Ascending aorta (tissue), 2 donors: ENCODE results near the gene HHIP. TPM values are rescaled to one million over a fixed set of nuclear protein-coding genes. Genes with fewer than 3 reads are reported as not detected.

ENCODE experiments used
- DNase-seq, 2 donors: peaks; one replicate each; pipeline ENCODE4 v3.0.0-alpha.2; 2019; ENCODE audit warnings: low spot score in 2 of 2
- H3K27ac ChIP-seq, 2 donors: fragments of 200-600 bp; sonication (generic); one replicate each; pipeline ENCODE4 v1.5.1; 2016 to 2017; ENCODE audit warnings: mild to moderate bottlenecking in 1 of 2
- H3K27me3 ChIP-seq: fragments of 200-600 bp; sonication (generic); one replicate; pipeline ENCODE4 v1.5.1; 2017
- H3K36me3 ChIP-seq, 2 donors: fragments of 200-600 bp; sonication (generic); one replicate each; pipeline ENCODE4 v1.5.1; 2016
- H3K4me1 ChIP-seq, 2 donors: fragments of 200-600 bp; sonication (generic); one replicate each; pipeline ENCODE4 v1.5.1; 2016 to 2017; ENCODE audit warnings: mild to moderate bottlenecking in 1 of 2
- H3K4me3 ChIP-seq, 2 donors: fragments of 200-600 bp; sonication (generic); one replicate each; pipeline ENCODE4 v1.5.1; 2016 to 2017; ENCODE audit warnings: mild to moderate bottlenecking in 1 of 2
- H3K9me3 ChIP-seq, 2 donors: fragments of 200-600 bp; sonication (generic); one replicate each; pipeline ENCODE4 v1.5.1; 2016
- CTCF ChIP-seq, 3 experiments: fragments of 200-600 bp in 2 of 3; fragments of 450-650 bp in 1 of 3; sonication (generic) in 2 of 3; IDR thresholded peaks; one replicate each; pipeline ENCODE4 v1.5.1; 2016 to 2019; ENCODE audit warnings: antibody characterized with exemption in 3 of 3, mild to moderate bottlenecking in 1 of 3, moderate library complexity in 1 of 3
- intact Hi-C: fragments of 100-400 bp; cut with DNase I; formaldehyde crosslinking; loops from one replicate; pipeline ENCODE4 v1.15.1; 2023
- total RNA-seq: library from RNA; depleted of rRNA; stranded (reverse); fragments of >200 nt; gene quantifications from one replicate; pipeline ENCODE4 v1.1.0, GENCODE V29; 2016

Gene HHIP
- total RNA-seq, 1 donor from 2014 or later = 2.2 TPM

GRCh38 chr4:144709793-144710525 is 64.0 kb downstream of the HHIP start:
- Histone ChIP-seq H3K27me3 (no peaks in the 10 kb centered on the region), H3K27ac (no peak overlapping the region), H3K36me3 (no peaks in the 10 kb centered on the region), H3K9me3 (no peaks in the 10 kb centered on the region), H3K4me1 (no peaks in the 10 kb centered on the region), H3K4me3 (no peak overlapping the region)
- DNase-seq = no peak
- no peak for TF ChIP-seq CTCF (IDR thresholded peaks at IDR 0.05)
- intact Hi-C loops = no loop called here

- Histone ChIP-seq H3K27me3 (no peaks in the 10 kb centered on the region), H3K4me1 (no peaks in the 10 kb centered on the region), H3K36me3 (no peaks in the 10 kb centered on the region), H3K4me3 (no peak overlapping the region), H3K9me3 (no peaks in the 10 kb centered on the region), H3K27ac (no peak overlapping the region)
- no peak for DNase-seq
- intact Hi-C loops = no loop called here
- no peak for TF ChIP-seq CTCF (IDR thresholded peaks at IDR 0.05)
Measured at GRCh38 chr4:144710526-144710912, 64.6 kb downstream of the HHIP start.

GRCh38 chr4:144711700-144712456 is 65.9 kb downstream of the HHIP start:
- H3K27me3 ChIP-seq = no peaks in the 10 kb centered on the region
- H3K4me1 ChIP-seq = no peaks in the 10 kb centered on the region
- DNase-seq = no peak
- H3K9me3 ChIP-seq = no peaks in the 10 kb centered on the region
- H3K4me3 ChIP-seq = no peak overlapping the region
- H3K27ac ChIP-seq = no peak overlapping the region
- no peak for TF ChIP-seq CTCF (IDR thresholded peaks at IDR 0.05)
- intact Hi-C loops = no loop called here
- no peaks in the 10 kb centered on the region for H3K36me3 ChIP-seq

- H3K27ac ChIP-seq = no peak overlapping the region
- intact Hi-C loops = no loop called here
Measured at GRCh38 chr4:144712775-144713174, 66.8 kb downstream of the HHIP start.

GRCh38 chr4:144714166-144714565 is 68.2 kb downstream of the HHIP start:
- no peak for TF ChIP-seq CTCF (IDR thresholded peaks at IDR 0.05)
- Histone ChIP-seq H3K4me3 (no peak overlapping the region), H3K4me1 (no peaks in the 10 kb centered on the region), H3K27ac (no peak overlapping the region), H3K27me3 (no peaks in the 10 kb centered on the region), H3K36me3 (no peaks in the 10 kb centered on the region), H3K9me3 (no peaks in the 10 kb centered on the region)
- DNase-seq = no peak
- intact Hi-C loops = no loop called here

More at GRCh38 chr4:144712775-144713174, 66.8 kb downstream of the HHIP start:
- no peak overlapping the region for H3K4me3 ChIP-seq
- no peaks in the 10 kb centered on the region for H3K36me3 ChIP-seq
- no peak for TF ChIP-seq CTCF (IDR thresholded peaks at IDR 0.05)
- no peaks in the 10 kb centered on the region for H3K27me3 ChIP-seq
- no peaks in the 10 kb centered on the region for H3K4me1 ChIP-seq
- no peaks in the 10 kb centered on the region for H3K9me3 ChIP-seq
- no peak for DNase-seq
